ENCODE measurements around the gene NEDD4L.

Gene NEDD4L

DNA sequence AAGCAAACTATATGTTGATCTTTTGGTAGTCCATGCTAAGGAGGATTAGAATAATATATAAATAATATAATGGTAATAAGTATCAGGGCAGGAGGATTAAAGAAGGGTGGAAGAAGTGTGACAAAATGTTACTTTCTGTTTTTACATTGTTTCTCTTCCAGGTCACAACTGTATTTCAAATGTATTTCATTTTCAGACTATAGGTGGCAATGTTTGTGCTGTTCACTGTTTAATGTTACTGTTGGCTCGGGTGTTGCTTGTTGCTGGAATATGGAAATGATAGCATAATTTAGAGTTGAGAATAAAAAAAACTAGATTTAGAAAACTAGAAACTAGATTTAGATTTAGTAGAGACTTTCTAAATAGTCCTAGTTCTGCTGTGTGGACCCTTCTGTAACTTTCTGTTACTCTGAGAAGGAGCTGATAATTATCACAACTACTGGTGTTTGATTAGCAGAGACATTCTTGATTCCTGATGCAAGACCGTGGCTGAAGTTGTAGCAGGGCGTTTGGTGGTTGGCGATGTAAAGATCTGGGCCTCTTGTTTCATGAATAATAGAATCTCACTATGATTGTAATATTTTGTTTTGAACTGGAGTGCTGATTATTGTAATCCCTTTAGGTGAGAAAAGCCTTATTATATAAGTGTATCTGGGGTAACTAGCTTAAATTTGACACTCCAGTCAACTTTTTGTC lies 7.9 kb downstream of the NEDD4L start:
- H3K4me3 ChIP-seq (ENCODE audit: low read depth, low read length) = no peak overlapping the region
- DNase-seq (ENCODE audit: low read depth) = no peak
- TF ChIP-seq, protein P1, sequence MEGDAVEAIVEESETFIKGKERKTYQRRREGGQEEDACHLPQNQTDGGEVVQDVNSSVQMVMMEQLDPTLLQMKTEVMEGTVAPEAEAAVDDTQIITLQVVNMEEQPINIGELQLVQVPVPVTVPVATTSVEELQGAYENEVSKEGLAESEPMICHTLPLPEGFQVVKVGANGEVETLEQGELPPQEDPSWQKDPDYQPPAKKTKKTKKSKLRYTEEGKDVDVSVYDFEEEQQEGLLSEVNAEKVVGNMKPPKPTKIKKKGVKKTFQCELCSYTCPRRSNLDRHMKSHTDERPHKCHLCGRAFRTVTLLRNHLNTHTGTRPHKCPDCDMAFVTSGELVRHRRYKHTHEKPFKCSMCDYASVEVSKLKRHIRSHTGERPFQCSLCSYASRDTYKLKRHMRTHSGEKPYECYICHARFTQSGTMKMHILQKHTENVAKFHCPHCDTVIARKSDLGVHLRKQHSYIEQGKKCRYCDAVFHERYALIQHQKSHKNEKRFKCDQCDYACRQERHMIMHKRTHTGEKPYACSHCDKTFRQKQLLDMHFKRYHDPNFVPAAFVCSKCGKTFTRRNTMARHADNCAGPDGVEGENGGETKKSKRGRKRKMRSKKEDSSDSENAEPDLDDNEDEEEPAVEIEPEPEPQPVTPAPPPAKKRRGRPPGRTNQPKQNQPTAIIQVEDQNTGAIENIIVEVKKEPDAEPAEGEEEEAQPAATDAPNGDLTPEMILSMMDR (IDR thresholded peaks at IDR 0.05; ENCODE audit: low read depth, low read length, missing control alignments) = peak; percentile 41

DNA sequence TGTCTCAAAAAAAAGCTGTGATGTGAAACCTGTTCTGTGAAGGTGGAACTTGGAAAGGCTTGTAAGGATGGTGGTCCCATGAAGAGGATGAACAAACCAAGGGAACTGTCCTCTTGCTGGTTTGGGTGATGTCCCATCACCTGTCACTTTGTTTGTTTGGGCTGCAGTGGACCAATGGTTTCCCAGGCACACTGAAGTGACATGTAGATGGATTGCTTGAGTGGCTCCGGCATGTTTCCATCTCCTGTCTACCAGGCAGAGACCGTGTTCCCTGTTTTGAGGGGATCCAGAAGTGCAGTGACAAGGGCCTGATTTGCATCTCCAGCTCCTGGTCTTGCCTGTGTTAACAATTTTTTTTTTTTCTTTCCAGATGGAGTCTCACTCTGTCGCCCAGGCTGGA lies 8.9 kb downstream of the NEDD4L start:
- no peak for DNase-seq (ENCODE audit: low read depth)
- TF ChIP-seq, protein P1 (IDR thresholded peaks at IDR 0.05; ENCODE audit: low read depth, low read length, missing control alignments) = no peak

GRCh38 chr18:58054041-58054781 lies 10.2 kb downstream of the NEDD4L start:
- H3K4me3 ChIP-seq (ENCODE audit: low read depth, low read length) = no peak overlapping the region
- DNase-seq (ENCODE audit: low read depth) = no peak

More for the DNA sequence above, 8.9 kb downstream of the NEDD4L start:
- H3K4me3 ChIP-seq (ENCODE audit: low read depth, low read length) = no peak overlapping the region

DNA sequence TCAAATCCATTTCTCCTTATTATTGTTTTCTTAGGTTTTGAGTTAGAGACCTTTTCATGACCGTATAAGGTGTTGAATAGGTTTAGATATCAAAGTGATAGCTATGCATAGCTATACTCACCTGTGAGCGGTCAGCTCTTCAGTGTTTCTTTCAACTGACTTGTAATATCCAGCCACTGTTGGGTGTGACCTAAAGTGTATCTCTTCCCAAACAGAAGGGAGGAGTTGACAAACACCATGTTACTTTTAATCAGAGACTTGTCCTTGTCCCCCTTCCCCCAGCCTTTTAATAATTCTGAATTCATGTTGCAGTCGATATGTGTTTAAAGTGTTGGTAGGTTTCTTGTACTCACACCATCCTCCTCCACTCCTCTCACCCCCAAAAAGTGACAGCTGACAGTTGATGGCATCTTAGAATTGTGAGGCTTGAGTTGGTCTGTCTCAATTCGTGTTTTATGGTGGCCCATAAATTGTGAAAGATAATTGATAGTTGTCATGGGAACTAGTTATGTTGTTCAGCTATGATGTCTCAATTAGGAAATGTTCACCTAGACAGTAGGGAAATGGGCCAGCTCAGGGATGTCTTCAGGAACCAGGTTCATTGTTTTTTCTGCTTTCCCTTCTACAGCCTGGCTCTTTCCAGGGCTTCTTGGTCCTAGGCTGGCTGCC lies 12.0 kb downstream of the NEDD4L start:
- TF ChIP-seq, protein P1 (IDR thresholded peaks at IDR 0.05; ENCODE audit: low read depth, low read length, missing control alignments) = no peak
- DNase-seq (ENCODE audit: low read depth) = no peak
- no peak overlapping the region for H3K4me3 ChIP-seq (ENCODE audit: low read depth, low read length)

More at GRCh38 chr18:58054041-58054781, 10.2 kb downstream of the NEDD4L start:
- TF ChIP-seq, protein P1 (IDR thresholded peaks at IDR 0.05; ENCODE audit: low read depth, low read length, missing control alignments) = no peak

- TF ChIP-seq, protein P1 (IDR thresholded peaks at IDR 0.05; ENCODE audit: low read depth, low read length, missing control alignments) = no peak
- H3K4me3 ChIP-seq (ENCODE audit: low read depth, low read length) = no peak overlapping the region
- no peak for DNase-seq (ENCODE audit: low read depth)
Observed at GRCh38 chr18:58056852-58057251, 12.8 kb downstream of the NEDD4L start.

- H3K4me3 ChIP-seq (ENCODE audit: low read depth, low read length) = no peak overlapping the region
- no peak for DNase-seq (ENCODE audit: low read depth)
- TF ChIP-seq, protein P1 (IDR thresholded peaks at IDR 0.05; ENCODE audit: low read depth, low read length, missing control alignments) = no peak
Observed at GRCh38 chr18:58057291-58057965, 13.4 kb downstream of the NEDD4L start.
